ENCODE measurements around the gene APOL1.

The APOL1 gene

DNA sequence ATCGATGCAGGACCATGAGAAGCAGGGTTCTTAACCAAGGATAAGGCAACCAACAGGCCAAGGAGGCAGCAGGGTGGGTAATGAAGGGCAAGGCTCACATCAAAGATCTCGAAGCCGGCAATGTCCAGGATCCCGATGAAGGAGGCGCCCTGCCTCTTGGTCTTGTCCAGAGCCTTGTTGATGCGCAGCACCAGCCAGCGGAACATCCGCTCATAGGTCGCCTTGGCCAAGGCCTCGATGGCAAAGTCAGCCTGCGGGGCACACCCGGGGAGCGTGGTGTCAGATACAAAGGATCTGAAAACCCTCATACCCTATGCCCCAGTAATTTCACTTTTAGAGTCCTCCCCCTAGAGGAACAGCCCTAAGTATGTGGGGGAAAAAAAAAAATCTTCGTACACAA is 63.5 kb downstream of the APOL1 start:
- no peak for TF ChIP-seq ZFX (IDR thresholded peaks at IDR 0.05)
- TF ChIP-seq, protein P1, sequence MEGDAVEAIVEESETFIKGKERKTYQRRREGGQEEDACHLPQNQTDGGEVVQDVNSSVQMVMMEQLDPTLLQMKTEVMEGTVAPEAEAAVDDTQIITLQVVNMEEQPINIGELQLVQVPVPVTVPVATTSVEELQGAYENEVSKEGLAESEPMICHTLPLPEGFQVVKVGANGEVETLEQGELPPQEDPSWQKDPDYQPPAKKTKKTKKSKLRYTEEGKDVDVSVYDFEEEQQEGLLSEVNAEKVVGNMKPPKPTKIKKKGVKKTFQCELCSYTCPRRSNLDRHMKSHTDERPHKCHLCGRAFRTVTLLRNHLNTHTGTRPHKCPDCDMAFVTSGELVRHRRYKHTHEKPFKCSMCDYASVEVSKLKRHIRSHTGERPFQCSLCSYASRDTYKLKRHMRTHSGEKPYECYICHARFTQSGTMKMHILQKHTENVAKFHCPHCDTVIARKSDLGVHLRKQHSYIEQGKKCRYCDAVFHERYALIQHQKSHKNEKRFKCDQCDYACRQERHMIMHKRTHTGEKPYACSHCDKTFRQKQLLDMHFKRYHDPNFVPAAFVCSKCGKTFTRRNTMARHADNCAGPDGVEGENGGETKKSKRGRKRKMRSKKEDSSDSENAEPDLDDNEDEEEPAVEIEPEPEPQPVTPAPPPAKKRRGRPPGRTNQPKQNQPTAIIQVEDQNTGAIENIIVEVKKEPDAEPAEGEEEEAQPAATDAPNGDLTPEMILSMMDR (conservative IDR thresholded peaks at IDR 0.05): no peak

More for the DNA sequence above, 63.5 kb downstream of the APOL1 start:
- no peak overlapping the region for H3K27ac ChIP-seq
